Measurements from ENCODE around the gene GBP3.

DNA sequence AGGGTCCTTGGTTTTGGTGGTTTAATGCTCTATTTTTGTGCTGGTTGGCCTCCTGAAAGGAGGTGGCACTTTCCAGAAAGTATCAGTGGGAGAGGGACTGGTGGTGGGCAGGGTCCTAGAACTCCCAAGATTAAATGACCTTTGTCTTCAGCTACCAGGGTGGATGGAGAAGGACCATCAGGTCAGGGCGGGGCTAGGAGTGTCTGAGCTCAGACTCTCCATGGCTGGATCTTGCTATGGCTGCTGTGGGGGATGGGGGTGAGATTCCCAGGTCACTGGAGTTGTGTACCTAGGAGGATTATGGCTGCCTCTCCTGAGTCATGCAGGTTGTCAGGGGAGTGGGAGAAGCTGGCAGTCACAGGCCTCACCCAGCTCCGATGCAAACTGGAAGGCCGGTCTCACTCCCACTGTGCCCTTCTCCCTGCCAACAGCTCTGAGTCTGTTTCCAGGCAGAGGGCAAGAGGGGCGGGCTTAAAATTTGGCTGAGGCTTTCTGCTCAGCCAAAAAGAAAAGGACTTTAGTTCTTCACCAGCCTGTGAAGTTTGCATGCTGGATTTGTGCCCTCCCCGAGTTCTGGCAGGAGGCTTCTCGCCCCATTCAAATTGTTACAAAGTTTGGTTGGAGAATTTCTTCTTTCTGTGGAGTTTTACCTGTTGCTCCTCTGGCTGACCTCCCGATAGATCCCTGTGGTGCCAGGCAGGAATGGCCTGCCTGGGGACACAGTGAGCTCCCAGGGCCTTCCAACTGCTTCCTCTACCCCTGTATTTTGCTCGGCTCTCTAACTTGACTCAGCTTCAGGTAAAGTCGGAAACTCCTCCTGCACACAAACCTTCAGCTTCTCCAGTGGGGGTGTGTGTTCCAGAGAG lies 17.1 kb downstream of the GBP3 start:
- no peak for TF ChIP-seq CEBPZ (IDR thresholded peaks at IDR 0.05; ENCODE audit: low read depth, low read length)
- no peak for TF ChIP-seq CBX5 (IDR thresholded peaks at IDR 0.05; ENCODE audit: low read depth)
- no peak for TF ChIP-seq BACH1 (IDR thresholded peaks at IDR 0.05; ENCODE audit: borderline replicate concordance)
